SK-N-SH (cell line): ENCODE results near the gene ANKS1B. TPM values are rescaled to one million over a fixed set of nuclear protein-coding genes. Genes with fewer than 3 reads are reported as not detected.

Experiments
- CTCF ChIA-PET: fragments of 300-600, 350-600 bp; formaldehyde crosslinking; extraction: SDS; loops from one replicate; lab custom pipeline; 2021; lab: Yijun Ruan, JAX
- POLR2A ChIA-PET: fragments of 350-600 bp; sonication (Branson Sonifier 250); formaldehyde crosslinking; extraction: SDS; loops from one replicate; lab custom pipeline; 2020; ENCODE audit warnings: antibody characterized with exemption, inconsistent platforms; lab: Yijun Ruan, JAX
- DNase-seq: peaks from one replicate; pipeline ENCODE4 v3.0.0; 2012
- H2AFZ ChIP-seq: fragments of 200-600 bp; sonication (generic); 2 replicates; pipeline ENCODE4 v1.8.1; 2016; ENCODE audit warnings: antibody characterized with exemption, mild to moderate bottlenecking, low read depth
- H3F3A ChIP-seq: fragments of 200-600 bp; sonication (generic); replicated peaks from 2 replicates; pipeline ENCODE3; 2016; ENCODE audit warnings: antibody characterized with exemption, mild to moderate bottlenecking; ENCODE audit not compliant: insufficient read depth
- H3K27ac ChIP-seq, 2 experiments: fragments of 200-500 bp in 1 of 2; fragments of 200-600 bp in 1 of 2; sonication (Bioruptor generic) in 1 of 2; sonication (generic), shearing (Covaris generic) in 1 of 2; 2 replicates each; pipeline versions ENCODE4 v1.5.1 to v1.6.1; 2014 to 2016; ENCODE audit warnings: low read depth in 2 of 2, inconsistent platforms in 1 of 2, low read length in 1 of 2, mild to moderate bottlenecking in 1 of 2, mixed read lengths in 1 of 2
- H3K27me3 ChIP-seq: fragments of 200-600 bp; sonication (generic), shearing (Covaris generic); 2 replicates; pipeline ENCODE4 v1.6.1; 2016; ENCODE audit warnings: mixed run types; ENCODE audit not compliant: insufficient read depth
- H3K36me3 ChIP-seq, 2 experiments: fragments of 200-500 bp in 1 of 2; fragments of 200-600 bp in 1 of 2; sonication (Bioruptor generic) in 1 of 2; sonication (generic) in 1 of 2; replicated peaks in 1 of 2; 2 replicates each; pipeline versions ENCODE3 to v1.5.1; 2014 to 2016; ENCODE audit warnings: low read length in 1 of 2, mild to moderate bottlenecking in 1 of 2; ENCODE audit not compliant: insufficient read depth in 2 of 2, control insufficient read depth in 1 of 2
- H3K4me1 ChIP-seq, 2 experiments: fragments of 200-500 bp in 1 of 2; fragments of 200-600 bp in 1 of 2; sonication (Bioruptor generic) in 1 of 2; sonication (generic), shearing (Covaris generic) in 1 of 2; 2 replicates each; pipeline versions ENCODE4 v1.5.1 to v1.6.1; 2014 to 2016; ENCODE audit warnings: low read depth in 1 of 2, low read length in 1 of 2, mixed run types in 1 of 2; ENCODE audit not compliant: insufficient read depth in 2 of 2, control insufficient read depth in 1 of 2
- H3K4me2 ChIP-seq: fragments of 200-600 bp; sonication (generic), shearing (Covaris generic); 2 replicates; pipeline ENCODE4 v1.6.1; 2017; ENCODE audit warnings: mixed run types
- H3K4me3 ChIP-seq, 2 experiments: fragments of 200-500 bp in 1 of 2; fragments of 200-600 bp in 1 of 2; sonication (Bioruptor generic) in 1 of 2; sonication (generic), shearing (Covaris generic) in 1 of 2; 2 replicates each; pipeline versions ENCODE4 v1.5.1 to v1.8.1; 2014 to 2016; ENCODE audit warnings: low read depth in 2 of 2, inconsistent platforms in 1 of 2, low read length in 1 of 2, mild to moderate bottlenecking in 1 of 2, mixed read lengths in 1 of 2, moderate library complexity in 1 of 2
- H3K79me2 ChIP-seq: fragments of 200-600 bp; sonication (generic); 2 replicates; pipeline ENCODE4 v1.8.1; 2017; ENCODE audit warnings: mild to moderate bottlenecking; ENCODE audit not compliant: insufficient read depth
- H3K9ac ChIP-seq: fragments of 200-600 bp; sonication (generic); 2 replicates; pipeline ENCODE4 v1.6.1; 2017; ENCODE audit warnings: mixed run types
- H3K9me2 ChIP-seq: fragments of 200-600 bp; sonication (generic); 2 replicates; pipeline ENCODE4 v1.6.1; 2017; ENCODE audit warnings: mixed run types
- H3K9me3 ChIP-seq: fragments of 200-600 bp; sonication (generic); 2 replicates; pipeline ENCODE4 v1.6.1; 2017; ENCODE audit warnings: mixed run types, mild to moderate bottlenecking, moderate library complexity
- H4K20me1 ChIP-seq: fragments of 200-600 bp; sonication (generic); 2 replicates; pipeline ENCODE4 v1.6.1; 2017; ENCODE audit warnings: mild to moderate bottlenecking, mixed run types; ENCODE audit not compliant: insufficient read depth
- CHD2 ChIP-seq: fragments of 150-350 bp; IDR thresholded peaks from 2 replicates; pipeline ENCODE4 v1.6.1; 2018; ENCODE audit warnings: low read length; ENCODE audit not compliant: partially characterized antibody
- EP300 ChIP-seq, 2 experiments: IDR thresholded peaks; 2 replicates each; pipeline versions ENCODE4 v1.4.0 to v1.6.1; 2012; ENCODE audit warnings: borderline replicate concordance in 1 of 2, low read depth in 1 of 2, low read length in 1 of 2
- FOSL2 ChIP-seq: IDR thresholded peaks from 2 replicates; pipeline ENCODE4 v1.4.0; 2012; ENCODE audit warnings: low read depth, mild to moderate bottlenecking, moderate library complexity, borderline replicate concordance
- GABPA ChIP-seq: IDR thresholded peaks from 2 replicates; pipeline ENCODE4 v1.4.0; 2012; ENCODE audit warnings: low read depth, mild to moderate bottlenecking
- GATA2 ChIP-seq: sonication (generic); formaldehyde crosslinking; IDR thresholded peaks from 2 replicates; pipeline ENCODE4 v1.5.0; 2020; ENCODE audit warnings: mild to moderate bottlenecking, missing genetic modification reagents
- JUND ChIP-seq: IDR thresholded peaks from 2 replicates; pipeline ENCODE4 v1.4.0; 2012
- MEF2A ChIP-seq: IDR thresholded peaks from 2 replicates; pipeline ENCODE4 v1.4.0; 2012; ENCODE audit warnings: low read depth, borderline replicate concordance
- MXI1 ChIP-seq: IDR thresholded peaks from 2 replicates; pipeline ENCODE4 v1.6.1; 2012; ENCODE audit warnings: mild to moderate bottlenecking, low read depth, low read length, improper control_type of control experiment
- NRF1 ChIP-seq: IDR thresholded peaks from 2 replicates; pipeline ENCODE4 v1.6.1; 2012; ENCODE audit warnings: low read depth, mild to moderate bottlenecking, low read length
- POLR2AphosphoS5 ChIP-seq: IDR thresholded peaks from 2 replicates; pipeline ENCODE4 v1.6.1; 2012; ENCODE audit warnings: low read depth, low read length
- RCOR1 ChIP-seq: fragments of 150-350 bp; IDR thresholded peaks from 2 replicates; pipeline ENCODE4 v1.6.1; 2017; ENCODE audit warnings: antibody characterized with exemption, low read length
- RFX5 ChIP-seq: IDR thresholded peaks from 2 replicates; pipeline ENCODE4 v1.6.1; 2012; ENCODE audit warnings: mild to moderate bottlenecking, improper control_type of control experiment, low read length
- TCF12 ChIP-seq: IDR thresholded peaks from 2 replicates; pipeline ENCODE4 v1.4.0; 2012
- TEAD4 ChIP-seq: IDR thresholded peaks from 2 replicates; pipeline ENCODE4 v1.4.0; 2012; ENCODE audit warnings: mild to moderate bottlenecking, borderline replicate concordance; ENCODE audit not compliant: insufficient read depth
- YY1 ChIP-seq: IDR thresholded peaks from 2 replicates; pipeline ENCODE4 v1.4.0; 2012; ENCODE audit warnings: low read depth, mild to moderate bottlenecking
- WGBS: methylation state at CpG from one replicate; pipeline ENCODE4 v1.1.6; 2017; ENCODE audit warnings: low lambda C conversion rate; 5-methylcytosine and 5-hydroxymethylcytosine counted together
- polyA plus RNA-seq, 3 experiments: library from polyadenylated mRNA; depleted of rRNA; stranded (reverse); fragments of >200 nt; gene quantifications; 2 replicates each; pipeline ENCODE4 v1.2.3, GENCODE V29; 2012
- TF ChIP-seq, protein P1 (sequence below): IDR thresholded peaks from 2 replicates; pipeline ENCODE4; 2012
- TF ChIP-seq, protein P2 (sequence below): IDR thresholded peaks from 2 replicates; pipeline ENCODE4 v1.4.0; 2012; ENCODE audit warnings: low read depth, borderline replicate concordance
- TF ChIP-seq, protein P3 (sequence below): IDR thresholded peaks from 2 replicates; pipeline ENCODE4 v1.4.0; 2012; ENCODE audit warnings: low read depth
- TF ChIP-seq, protein P4 (sequence below): IDR thresholded peaks from 2 replicates; pipeline ENCODE4 v1.4.0; 2012; ENCODE audit warnings: low read depth, borderline replicate concordance
- TF ChIP-seq, protein P5 (sequence below): IDR thresholded peaks from 2 replicates; pipeline ENCODE4 v1.6.1; 2012; ENCODE audit warnings: mild to moderate bottlenecking, low read depth, low read length, moderate library complexity

ANKS1B gene
- polyA plus RNA-seq, 1 of the 3 experiments (the other 2 are of a cell fraction), result 1.8 TPM

DNA sequence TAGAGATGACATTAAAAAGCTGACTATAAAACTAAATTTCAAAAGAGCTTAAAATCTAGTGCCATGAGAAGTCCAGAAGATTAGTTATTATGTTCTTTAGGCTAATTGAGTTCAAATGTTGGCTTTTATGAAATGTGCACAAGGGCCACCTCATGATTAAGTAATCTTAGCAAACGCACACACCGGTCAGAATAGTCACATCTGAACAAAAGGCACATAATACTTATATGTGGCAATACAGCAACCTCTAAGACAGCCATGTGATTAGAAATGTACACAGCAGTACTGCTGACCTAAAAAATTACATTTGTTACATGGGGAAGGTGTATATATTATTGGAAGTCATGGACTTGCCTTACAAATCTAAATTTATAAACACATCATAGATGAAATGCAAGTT lies 681.9 kb downstream of the ANKS1B start:
- WGBS, result 75% methylated on average over 2 of the region's 2 CpGs
- no peaks in the 10 kb centered on the region for H3K36me3 ChIP-seq
- no peak for DNase-seq
- H3K9ac ChIP-seq, result no peak overlapping the region
- no peak overlapping the region for H3K27ac ChIP-seq
- H3K4me2 ChIP-seq, result no peak overlapping the region
- H3K9me2 ChIP-seq, result no peaks in the 10 kb centered on the region
- no peaks in the 10 kb centered on the region for H3K9me3 ChIP-seq
- no peaks in the 10 kb centered on the region for H3F3A ChIP-seq
- no peaks in the 10 kb centered on the region for H4K20me1 ChIP-seq
- ChIA-PET CTCF (no interaction called here), POLR2A (no interaction called here)
- no peak overlapping the region for H2AFZ ChIP-seq
- H3K4me1 ChIP-seq, result no peaks in the 10 kb centered on the region
- no peaks in the 10 kb centered on the region for H3K79me2 ChIP-seq
- TF ChIP-seq MXI1, result no peak
- TF ChIP-seq GABPA, result no peak
- no peak for TF ChIP-seq EP300 (IDR thresholded peaks at IDR 0.05; ENCODE audit: borderline replicate concordance in 1 of 2, low read depth in 1 of 2, low read length in 1 of 2)
- no peaks in the 10 kb centered on the region for H3K27me3 ChIP-seq
- H3K4me3 ChIP-seq, result no peak overlapping the region

DNA sequence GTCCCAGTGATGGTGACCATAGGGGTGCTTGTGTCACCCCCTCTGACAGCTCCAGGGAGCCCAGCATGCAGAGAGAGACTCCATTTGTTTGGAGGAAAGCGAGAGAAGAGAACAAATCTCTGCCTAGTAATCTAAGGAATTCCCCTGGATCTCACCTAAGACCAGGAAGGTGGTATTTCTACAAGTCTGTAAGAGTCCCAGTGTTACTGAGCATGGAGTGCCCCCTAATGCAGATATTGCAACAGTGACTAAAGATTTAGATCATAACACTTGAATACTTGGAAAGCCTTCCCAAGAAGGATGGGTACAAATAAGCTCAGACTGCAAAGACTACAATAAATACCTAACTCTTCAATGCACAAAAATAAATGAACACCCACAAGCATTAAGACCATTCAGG lies 697.6 kb downstream of the ANKS1B start:
- no peaks in the 10 kb centered on the region for H3K9me2 ChIP-seq
- ChIA-PET CTCF (interaction anchor here (0.6 kb wide), 1 partner anchor 331 kb away, joined by 3 read pairs; no protein-coding TSS in a partner anchor), POLR2A (no interaction called here)
- no peaks in the 10 kb centered on the region for H4K20me1 ChIP-seq
- DNase-seq, result no peak
- no peak overlapping the region for H3K27ac ChIP-seq
- no peak overlapping the region for H3K4me3 ChIP-seq
- 33% methylated on average over 1 of the region's 1 CpG for WGBS
- H3K27me3 ChIP-seq, result no peaks in the 10 kb centered on the region
- no peak overlapping the region for H2AFZ ChIP-seq
- peaks cover 14% of the 10 kb centered on the region for H3K9me3 ChIP-seq
- H3F3A ChIP-seq, result no peaks in the 10 kb centered on the region
- no peaks in the 10 kb centered on the region for H3K79me2 ChIP-seq
- H3K4me1 ChIP-seq, result peaks cover 0 to 4% of the 10 kb centered on the region in 2 experiments; a peak in 1 of 4 replicates
- TF ChIP-seq NRF1, result no peak
- TF ChIP-seq CHD2, result no peak
- TF ChIP-seq RCOR1, result no peak
- TF ChIP-seq, protein P1, sequence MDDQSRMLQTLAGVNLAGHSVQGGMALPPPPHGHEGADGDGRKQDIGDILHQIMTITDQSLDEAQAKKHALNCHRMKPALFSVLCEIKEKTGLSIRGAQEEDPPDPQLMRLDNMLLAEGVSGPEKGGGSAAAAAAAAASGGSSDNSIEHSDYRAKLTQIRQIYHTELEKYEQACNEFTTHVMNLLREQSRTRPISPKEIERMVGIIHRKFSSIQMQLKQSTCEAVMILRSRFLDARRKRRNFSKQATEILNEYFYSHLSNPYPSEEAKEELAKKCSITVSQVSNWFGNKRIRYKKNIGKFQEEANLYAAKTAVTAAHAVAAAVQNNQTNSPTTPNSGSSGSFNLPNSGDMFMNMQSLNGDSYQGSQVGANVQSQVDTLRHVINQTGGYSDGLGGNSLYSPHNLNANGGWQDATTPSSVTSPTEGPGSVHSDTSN, result no peak
- no peak for TF ChIP-seq GABPA
- TF ChIP-seq YY1, result no peak
- TF ChIP-seq TEAD4, result no peak
- TF ChIP-seq MEF2A, result no peak
- TF ChIP-seq RFX5, result no peak
- TF ChIP-seq JUND, result no peak
- TF ChIP-seq FOSL2, result no peak
- TF ChIP-seq, protein P2, sequence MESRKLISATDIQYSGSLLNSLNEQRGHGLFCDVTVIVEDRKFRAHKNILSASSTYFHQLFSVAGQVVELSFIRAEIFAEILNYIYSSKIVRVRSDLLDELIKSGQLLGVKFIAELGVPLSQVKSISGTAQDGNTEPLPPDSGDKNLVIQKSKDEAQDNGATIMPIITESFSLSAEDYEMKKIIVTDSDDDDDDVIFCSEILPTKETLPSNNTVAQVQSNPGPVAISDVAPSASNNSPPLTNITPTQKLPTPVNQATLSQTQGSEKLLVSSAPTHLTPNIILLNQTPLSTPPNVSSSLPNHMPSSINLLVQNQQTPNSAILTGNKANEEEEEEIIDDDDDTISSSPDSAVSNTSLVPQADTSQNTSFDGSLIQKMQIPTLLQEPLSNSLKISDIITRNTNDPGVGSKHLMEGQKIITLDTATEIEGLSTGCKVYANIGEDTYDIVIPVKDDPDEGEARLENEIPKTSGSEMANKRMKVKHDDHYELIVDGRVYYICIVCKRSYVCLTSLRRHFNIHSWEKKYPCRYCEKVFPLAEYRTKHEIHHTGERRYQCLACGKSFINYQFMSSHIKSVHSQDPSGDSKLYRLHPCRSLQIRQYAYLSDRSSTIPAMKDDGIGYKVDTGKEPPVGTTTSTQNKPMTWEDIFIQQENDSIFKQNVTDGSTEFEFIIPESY, result no peak
- no peak for TF ChIP-seq TCF12
- TF ChIP-seq, protein P3, sequence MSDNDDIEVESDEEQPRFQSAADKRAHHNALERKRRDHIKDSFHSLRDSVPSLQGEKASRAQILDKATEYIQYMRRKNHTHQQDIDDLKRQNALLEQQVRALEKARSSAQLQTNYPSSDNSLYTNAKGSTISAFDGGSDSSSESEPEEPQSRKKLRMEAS, result no peak
- TF ChIP-seq, protein P4, sequence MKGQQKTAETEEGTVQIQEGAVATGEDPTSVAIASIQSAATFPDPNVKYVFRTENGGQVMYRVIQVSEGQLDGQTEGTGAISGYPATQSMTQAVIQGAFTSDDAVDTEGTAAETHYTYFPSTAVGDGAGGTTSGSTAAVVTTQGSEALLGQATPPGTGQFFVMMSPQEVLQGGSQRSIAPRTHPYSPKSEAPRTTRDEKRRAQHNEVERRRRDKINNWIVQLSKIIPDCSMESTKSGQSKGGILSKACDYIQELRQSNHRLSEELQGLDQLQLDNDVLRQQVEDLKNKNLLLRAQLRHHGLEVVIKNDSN, result no peak
- no peak for TF ChIP-seq GATA2 (CRISPR knock-in tag)
- no peak for TF ChIP-seq POLR2AphosphoS5
- TF ChIP-seq, protein P5, sequence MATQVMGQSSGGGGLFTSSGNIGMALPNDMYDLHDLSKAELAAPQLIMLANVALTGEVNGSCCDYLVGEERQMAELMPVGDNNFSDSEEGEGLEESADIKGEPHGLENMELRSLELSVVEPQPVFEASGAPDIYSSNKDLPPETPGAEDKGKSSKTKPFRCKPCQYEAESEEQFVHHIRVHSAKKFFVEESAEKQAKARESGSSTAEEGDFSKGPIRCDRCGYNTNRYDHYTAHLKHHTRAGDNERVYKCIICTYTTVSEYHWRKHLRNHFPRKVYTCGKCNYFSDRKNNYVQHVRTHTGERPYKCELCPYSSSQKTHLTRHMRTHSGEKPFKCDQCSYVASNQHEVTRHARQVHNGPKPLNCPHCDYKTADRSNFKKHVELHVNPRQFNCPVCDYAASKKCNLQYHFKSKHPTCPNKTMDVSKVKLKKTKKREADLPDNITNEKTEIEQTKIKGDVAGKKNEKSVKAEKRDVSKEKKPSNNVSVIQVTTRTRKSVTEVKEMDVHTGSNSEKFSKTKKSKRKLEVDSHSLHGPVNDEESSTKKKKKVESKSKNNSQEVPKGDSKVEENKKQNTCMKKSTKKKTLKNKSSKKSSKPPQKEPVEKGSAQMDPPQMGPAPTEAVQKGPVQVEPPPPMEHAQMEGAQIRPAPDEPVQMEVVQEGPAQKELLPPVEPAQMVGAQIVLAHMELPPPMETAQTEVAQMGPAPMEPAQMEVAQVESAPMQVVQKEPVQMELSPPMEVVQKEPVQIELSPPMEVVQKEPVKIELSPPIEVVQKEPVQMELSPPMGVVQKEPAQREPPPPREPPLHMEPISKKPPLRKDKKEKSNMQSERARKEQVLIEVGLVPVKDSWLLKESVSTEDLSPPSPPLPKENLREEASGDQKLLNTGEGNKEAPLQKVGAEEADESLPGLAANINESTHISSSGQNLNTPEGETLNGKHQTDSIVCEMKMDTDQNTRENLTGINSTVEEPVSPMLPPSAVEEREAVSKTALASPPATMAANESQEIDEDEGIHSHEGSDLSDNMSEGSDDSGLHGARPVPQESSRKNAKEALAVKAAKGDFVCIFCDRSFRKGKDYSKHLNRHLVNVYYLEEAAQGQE, result no peak
- no peak for TF ChIP-seq MXI1
- no peaks in the 10 kb centered on the region for H3K36me3 ChIP-seq
- no peak overlapping the region for H3K9ac ChIP-seq
- no peak overlapping the region for H3K4me2 ChIP-seq
